ENCODE data around the gene ATP6V1B1. TPM values are rescaled to one million over a fixed set of nuclear protein-coding genes. Genes with fewer than 3 reads are reported as not detected.
"Not testable (repeated sequence)": the region's sequence is repeated elsewhere in the genome, so short reads cannot be mapped to it uniquely, and the experiment has no call there.

Gene ATP6V1B1
- total RNA-seq, 2 donors from 2014 or later: not detected

DNA sequence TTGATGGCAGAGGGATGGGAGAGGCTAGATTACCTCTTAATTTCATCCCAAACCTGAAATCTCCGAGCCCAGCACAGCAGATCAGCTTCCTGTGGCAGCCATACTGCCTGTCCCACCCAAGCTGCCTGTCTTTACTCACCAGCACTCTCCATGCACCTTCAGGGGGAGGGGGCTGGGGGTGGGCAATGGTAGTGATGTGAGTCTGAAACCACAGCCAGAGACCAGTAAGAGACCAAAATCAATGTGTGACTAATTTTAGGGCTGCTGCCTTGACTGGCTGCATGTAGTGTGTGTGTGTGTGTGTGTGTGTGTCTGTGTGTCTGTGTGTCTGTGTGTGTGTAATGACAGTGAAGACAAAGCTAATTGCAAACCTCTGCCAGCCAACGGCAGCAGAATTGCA, 70.6 kb downstream of the ATP6V1B1 start:
- Mint-ChIP-seq H3K36me3 (ENCODE audit: low read depth) (no peaks in the 10 kb centered on the region), H3K27me3 (ENCODE audit: insufficient read depth) (peaks cover 8% of the 10 kb centered on the region), H3K4me3 (no peak overlapping the region), H3K4me1 (peaks cover 9% of the 10 kb centered on the region), H3K9me3 (no peaks in the 10 kb centered on the region), H3K27ac (no peak overlapping the region)
- TF ChIP-seq, protein P1, sequence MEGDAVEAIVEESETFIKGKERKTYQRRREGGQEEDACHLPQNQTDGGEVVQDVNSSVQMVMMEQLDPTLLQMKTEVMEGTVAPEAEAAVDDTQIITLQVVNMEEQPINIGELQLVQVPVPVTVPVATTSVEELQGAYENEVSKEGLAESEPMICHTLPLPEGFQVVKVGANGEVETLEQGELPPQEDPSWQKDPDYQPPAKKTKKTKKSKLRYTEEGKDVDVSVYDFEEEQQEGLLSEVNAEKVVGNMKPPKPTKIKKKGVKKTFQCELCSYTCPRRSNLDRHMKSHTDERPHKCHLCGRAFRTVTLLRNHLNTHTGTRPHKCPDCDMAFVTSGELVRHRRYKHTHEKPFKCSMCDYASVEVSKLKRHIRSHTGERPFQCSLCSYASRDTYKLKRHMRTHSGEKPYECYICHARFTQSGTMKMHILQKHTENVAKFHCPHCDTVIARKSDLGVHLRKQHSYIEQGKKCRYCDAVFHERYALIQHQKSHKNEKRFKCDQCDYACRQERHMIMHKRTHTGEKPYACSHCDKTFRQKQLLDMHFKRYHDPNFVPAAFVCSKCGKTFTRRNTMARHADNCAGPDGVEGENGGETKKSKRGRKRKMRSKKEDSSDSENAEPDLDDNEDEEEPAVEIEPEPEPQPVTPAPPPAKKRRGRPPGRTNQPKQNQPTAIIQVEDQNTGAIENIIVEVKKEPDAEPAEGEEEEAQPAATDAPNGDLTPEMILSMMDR (conservative IDR thresholded peaks at IDR 0.05): no peak
- Histone ChIP-seq H3K27me3 (ENCODE audit: control insufficient read depth, insufficient read depth, low read length, poor library complexity, severe bottlenecking) (no peaks in the 10 kb centered on the region), H3K27ac (ENCODE audit: low read depth, low read length) (no peak overlapping the region), H3K9me3 (ENCODE audit: control insufficient read depth, low read length) (no peaks in the 10 kb centered on the region), H3K36me3 (ENCODE audit: control insufficient read depth, insufficient read depth, low read length) (no peaks in the 10 kb centered on the region), H3K9ac (ENCODE audit: extremely low read depth, low read length, poor library complexity, severe bottlenecking) (no peak overlapping the region), H3K4me1 (ENCODE audit: control insufficient read depth, insufficient read depth, low read length) (peaks cover 6% of the 10 kb centered on the region), H3K4me3 (ENCODE audit: low read length) (no peak overlapping the region)
- DNase-seq: no peak
- WGBS, 2 experiments (ENCODE audit: insufficient coverage in 1 of 2, insufficient read length in 1 of 2): 98% methylated on average over 2 of the region's 2 CpGs; no CpG with 5 or more reads in 1 of the 2 experiments

DNA sequence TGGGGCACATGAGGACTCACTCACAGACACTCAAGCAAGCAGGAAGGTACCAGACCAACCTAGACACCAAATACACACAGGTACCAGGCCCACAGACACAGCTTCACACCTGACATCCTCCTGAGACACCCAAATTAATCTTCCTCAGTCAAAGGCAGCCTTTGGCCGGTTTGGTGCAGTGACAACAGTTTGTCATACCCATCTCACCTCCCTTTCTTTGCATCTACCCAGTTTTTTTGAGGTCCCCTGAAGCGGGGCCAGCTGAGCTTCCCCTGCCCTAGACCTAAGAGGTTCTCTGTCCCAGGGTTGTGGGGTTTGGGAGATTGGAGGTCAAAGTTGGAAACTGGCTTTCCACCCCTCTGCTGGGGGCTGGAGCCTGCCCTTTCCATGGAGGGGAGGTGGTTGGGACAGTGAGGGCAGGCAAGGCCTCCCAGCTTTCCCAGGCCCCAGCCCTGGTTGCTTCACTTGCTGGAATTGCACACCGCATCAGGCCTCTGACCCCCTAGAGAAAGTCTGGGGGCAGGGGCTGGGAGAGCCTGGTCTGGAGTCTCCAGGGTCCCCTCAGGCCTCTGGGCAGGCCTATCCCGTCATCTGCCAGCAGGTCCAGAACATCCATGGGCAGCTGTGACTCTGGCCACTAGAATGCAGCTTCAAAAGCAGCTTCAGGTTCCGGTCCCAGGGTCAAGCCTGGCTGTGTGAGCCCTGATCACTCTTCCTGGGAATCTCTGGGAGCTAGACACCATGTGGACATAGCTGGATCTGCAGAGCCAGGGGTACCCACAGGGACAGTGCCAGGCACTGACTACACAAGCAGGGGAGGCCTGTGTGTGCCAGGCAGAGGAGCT, 71.5 kb downstream of the ATP6V1B1 start:
- no peak for DNase-seq
- WGBS, 2 experiments (ENCODE audit: insufficient coverage in 1 of 2, insufficient read length in 1 of 2): 79 to 87% methylated on average over 3 to 5 of the region's 5 CpGs
- Histone ChIP-seq H3K27ac (ENCODE audit: low read depth, low read length) (no peak overlapping the region), H3K9ac (ENCODE audit: extremely low read depth, low read length, poor library complexity, severe bottlenecking) (no peak overlapping the region), H3K36me3 (ENCODE audit: control insufficient read depth, insufficient read depth, low read length) (no peaks in the 10 kb centered on the region), H3K4me1 (ENCODE audit: control insufficient read depth, insufficient read depth, low read length) (no peaks in the 10 kb centered on the region), H3K27me3 (ENCODE audit: control insufficient read depth, insufficient read depth, low read length, poor library complexity, severe bottlenecking) (peaks cover 1% of the 10 kb centered on the region), H3K9me3 (ENCODE audit: control insufficient read depth, low read length) (no peaks in the 10 kb centered on the region), H3K4me3 (ENCODE audit: low read length) (no peak overlapping the region)
- no peak overlapping the region for H3K4me3 Mint-ChIP-seq
- peak overlapping the region; percentile 68 for H3K27ac Mint-ChIP-seq
- H3K4me1 Mint-ChIP-seq: peaks cover 5% of the 10 kb centered on the region
- H3K36me3 Mint-ChIP-seq (ENCODE audit: low read depth): no peaks in the 10 kb centered on the region
- peaks cover 8% of the 10 kb centered on the region for H3K27me3 Mint-ChIP-seq (ENCODE audit: insufficient read depth)
- TF ChIP-seq, protein P1 (conservative IDR thresholded peaks at IDR 0.05): peak; percentile 42
- no peaks in the 10 kb centered on the region for H3K9me3 Mint-ChIP-seq

- Histone ChIP-seq H3K4me3 (ENCODE audit: low read length) (no peak overlapping the region), H3K27me3 (ENCODE audit: control insufficient read depth, insufficient read depth, low read length, poor library complexity, severe bottlenecking) (peaks cover 10% of the 10 kb centered on the region), H3K9ac (ENCODE audit: extremely low read depth, low read length, poor library complexity, severe bottlenecking) (no peak overlapping the region), H3K36me3 (ENCODE audit: control insufficient read depth, insufficient read depth, low read length) (no peaks in the 10 kb centered on the region), H3K9me3 (ENCODE audit: control insufficient read depth, low read length) (no peaks in the 10 kb centered on the region), H3K4me1 (ENCODE audit: control insufficient read depth, insufficient read depth, low read length) (no peaks in the 10 kb centered on the region), H3K27ac (ENCODE audit: low read depth, low read length) (no peak overlapping the region)
- Mint-ChIP-seq H3K27me3 (ENCODE audit: insufficient read depth) (peaks cover 8% of the 10 kb centered on the region), H3K4me3 (no peak overlapping the region), H3K9me3 (no peaks in the 10 kb centered on the region), H3K36me3 (ENCODE audit: low read depth) (no peaks in the 10 kb centered on the region), H3K27ac (no peak overlapping the region), H3K4me1 (peaks cover 2% of the 10 kb centered on the region)
- TF ChIP-seq, protein P1 (conservative IDR thresholded peaks at IDR 0.05): no peak
- no peak for DNase-seq
- WGBS, 2 experiments (ENCODE audit: insufficient coverage in 1 of 2, insufficient read length in 1 of 2): 94% methylated on average over 8 to 13 of the region's 13 CpGs
Observed at GRCh38 chr2:71008342-71008741, 72.6 kb downstream of the ATP6V1B1 start.

DNA sequence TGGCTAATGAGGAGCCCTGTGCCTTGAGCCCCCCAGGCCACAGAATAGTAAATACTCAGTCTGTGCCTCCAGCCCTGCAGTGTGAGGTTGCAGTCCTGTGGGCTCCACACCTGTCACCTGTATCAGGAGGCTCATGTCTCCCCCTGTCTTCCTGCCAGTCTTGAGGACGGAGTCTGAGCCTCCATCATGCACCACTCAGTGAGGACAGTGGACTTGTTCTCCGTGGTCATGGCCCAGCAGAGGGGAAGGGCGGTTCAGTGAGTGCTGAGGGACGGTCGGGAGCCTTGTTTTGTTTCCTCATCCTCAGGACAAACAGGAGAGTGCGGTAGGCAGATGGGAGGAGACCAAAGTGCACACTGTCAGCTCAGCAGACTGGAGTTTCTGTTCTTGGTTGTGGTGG, 76.1 kb downstream of the ATP6V1B1 start:
- not testable (repeated sequence) for H3K9me3 ChIP-seq (ENCODE audit: control insufficient read depth, low read length); H3K9ac ChIP-seq (ENCODE audit: extremely low read depth, low read length, poor library complexity, severe bottlenecking); H3K36me3 ChIP-seq (ENCODE audit: control insufficient read depth, insufficient read depth, low read length); H3K36me3 Mint-ChIP-seq (ENCODE audit: low read depth); H3K4me3 Mint-ChIP-seq; H3K4me1 Mint-ChIP-seq; H3K4me3 ChIP-seq (ENCODE audit: low read length); H3K9me3 Mint-ChIP-seq; H3K27ac Mint-ChIP-seq; H3K27ac ChIP-seq (ENCODE audit: low read depth, low read length); DNase-seq; H3K4me1 ChIP-seq (ENCODE audit: control insufficient read depth, insufficient read depth, low read length); H3K27me3 Mint-ChIP-seq (ENCODE audit: insufficient read depth)
- WGBS, 2 experiments (ENCODE audit: insufficient coverage in 1 of 2, insufficient read length in 1 of 2): 47% methylated on average over 6 of the region's 6 CpGs; no CpG with 5 or more reads in 1 of the 2 experiments
- H3K27me3 ChIP-seq (ENCODE audit: control insufficient read depth, insufficient read depth, low read length, poor library complexity, severe bottlenecking): peaks cover 19% of the 10 kb centered on the region
